ENCODE results near the gene RPRD1B.

RPRD1B gene

GRCh38 chr20:38108438-38108985, 75.0 kb downstream of the RPRD1B start:
- TF ChIP-seq EZH2phosphoT487 (IDR thresholded peaks at IDR 0.05; ENCODE audit: low read length) = no peak
- TF ChIP-seq, protein P1, sequence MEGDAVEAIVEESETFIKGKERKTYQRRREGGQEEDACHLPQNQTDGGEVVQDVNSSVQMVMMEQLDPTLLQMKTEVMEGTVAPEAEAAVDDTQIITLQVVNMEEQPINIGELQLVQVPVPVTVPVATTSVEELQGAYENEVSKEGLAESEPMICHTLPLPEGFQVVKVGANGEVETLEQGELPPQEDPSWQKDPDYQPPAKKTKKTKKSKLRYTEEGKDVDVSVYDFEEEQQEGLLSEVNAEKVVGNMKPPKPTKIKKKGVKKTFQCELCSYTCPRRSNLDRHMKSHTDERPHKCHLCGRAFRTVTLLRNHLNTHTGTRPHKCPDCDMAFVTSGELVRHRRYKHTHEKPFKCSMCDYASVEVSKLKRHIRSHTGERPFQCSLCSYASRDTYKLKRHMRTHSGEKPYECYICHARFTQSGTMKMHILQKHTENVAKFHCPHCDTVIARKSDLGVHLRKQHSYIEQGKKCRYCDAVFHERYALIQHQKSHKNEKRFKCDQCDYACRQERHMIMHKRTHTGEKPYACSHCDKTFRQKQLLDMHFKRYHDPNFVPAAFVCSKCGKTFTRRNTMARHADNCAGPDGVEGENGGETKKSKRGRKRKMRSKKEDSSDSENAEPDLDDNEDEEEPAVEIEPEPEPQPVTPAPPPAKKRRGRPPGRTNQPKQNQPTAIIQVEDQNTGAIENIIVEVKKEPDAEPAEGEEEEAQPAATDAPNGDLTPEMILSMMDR (IDR thresholded peaks at IDR 0.05; ENCODE audit: low read length) = no peak
- no peak for TF ChIP-seq EZH2 (optimal IDR thresholded peaks at IDR 0.05; ENCODE audit: low read depth, low read length)
- Histone ChIP-seq H2AFZ (ENCODE audit: low read length) (no peak overlapping the region), H3K4me2 (ENCODE audit: low read depth, low read length) (no peak overlapping the region), H3K79me2 (ENCODE audit: low read length) (no peaks in the 10 kb centered on the region), H3K36me3 (replicated peaks; ENCODE audit: insufficient read depth, low read length) (no peaks in the 10 kb centered on the region), H3K27me3 (replicated peaks; ENCODE audit: insufficient read depth, low read length) (no peaks in the 10 kb centered on the region), H3K9me3 (replicated peaks; ENCODE audit: insufficient read depth, low read length) (no peaks in the 10 kb centered on the region), H3K9ac (ENCODE audit: low read length) (no peak overlapping the region), H3K9me2 (replicated peaks; ENCODE audit: insufficient read depth, low read length) (no peaks in the 10 kb centered on the region), H3K4me1 (ENCODE audit: low read length) (no peaks in the 10 kb centered on the region), H3K4me3 (ENCODE audit: low read length) (no peak overlapping the region), H3K27ac (ENCODE audit: low read length) (no peak overlapping the region), H4K20me1 (ENCODE audit: insufficient read depth, low read length) (no peaks in the 10 kb centered on the region), H3F3A (ENCODE audit: insufficient read depth, low read length) (no peaks in the 10 kb centered on the region)
- DNase-seq = no peak

GRCh38 chr20:38108986-38109541, 75.5 kb downstream of the RPRD1B start:
- Histone ChIP-seq H3K27me3 (replicated peaks; ENCODE audit: insufficient read depth, low read length) (no peaks in the 10 kb centered on the region), H3K4me2 (ENCODE audit: low read depth, low read length) (no peak overlapping the region), H3K9me3 (replicated peaks; ENCODE audit: insufficient read depth, low read length) (no peaks in the 10 kb centered on the region), H2AFZ (ENCODE audit: low read length) (no peak overlapping the region), H3K4me3 (ENCODE audit: low read length) (no peak overlapping the region), H3K27ac (ENCODE audit: low read length) (no peak overlapping the region), H3K79me2 (ENCODE audit: low read length) (no peaks in the 10 kb centered on the region), H4K20me1 (ENCODE audit: insufficient read depth, low read length) (no peaks in the 10 kb centered on the region), H3K4me1 (ENCODE audit: low read length) (no peaks in the 10 kb centered on the region), H3K9ac (ENCODE audit: low read length) (no peak overlapping the region), H3K9me2 (replicated peaks; ENCODE audit: insufficient read depth, low read length) (no peaks in the 10 kb centered on the region), H3F3A (ENCODE audit: insufficient read depth, low read length) (no peaks in the 10 kb centered on the region), H3K36me3 (replicated peaks; ENCODE audit: insufficient read depth, low read length) (no peaks in the 10 kb centered on the region)
- no peak for DNase-seq
- no peak for TF ChIP-seq EZH2 (optimal IDR thresholded peaks at IDR 0.05; ENCODE audit: low read depth, low read length)
- TF ChIP-seq, protein P1 (IDR thresholded peaks at IDR 0.05; ENCODE audit: low read length) = no peak
- no peak for TF ChIP-seq EZH2phosphoT487 (IDR thresholded peaks at IDR 0.05; ENCODE audit: low read length)

- no peak overlapping the region for H2AFZ ChIP-seq (ENCODE audit: low read length)
- TF ChIP-seq EZH2phosphoT487 (IDR thresholded peaks at IDR 0.05; ENCODE audit: low read length) (no peak), EZH2 (optimal IDR thresholded peaks at IDR 0.05; ENCODE audit: low read depth, low read length) (no peak)
- TF ChIP-seq, protein P1 (IDR thresholded peaks at IDR 0.05; ENCODE audit: low read length) = no peak
- no peaks in the 10 kb centered on the region for H3K9me2 ChIP-seq (replicated peaks; ENCODE audit: insufficient read depth, low read length)
- DNase-seq = no peak
- no peaks in the 10 kb centered on the region for H3K9me3 ChIP-seq (replicated peaks; ENCODE audit: insufficient read depth, low read length)
- no peak overlapping the region for H3K4me3 ChIP-seq (ENCODE audit: low read length)
- H3K4me1 ChIP-seq (ENCODE audit: low read length) = no peaks in the 10 kb centered on the region
- no peaks in the 10 kb centered on the region for H3K79me2 ChIP-seq (ENCODE audit: low read length)
- H3K27me3 ChIP-seq (replicated peaks; ENCODE audit: insufficient read depth, low read length) = no peaks in the 10 kb centered on the region
- H3K4me2 ChIP-seq (ENCODE audit: low read depth, low read length) = no peak overlapping the region
- no peaks in the 10 kb centered on the region for H3F3A ChIP-seq (ENCODE audit: insufficient read depth, low read length)
- no peak overlapping the region for H3K9ac ChIP-seq (ENCODE audit: low read length)
- no peaks in the 10 kb centered on the region for H4K20me1 ChIP-seq (ENCODE audit: insufficient read depth, low read length)
- no peak overlapping the region for H3K27ac ChIP-seq (ENCODE audit: low read length)
- H3K36me3 ChIP-seq (replicated peaks; ENCODE audit: insufficient read depth, low read length) = no peaks in the 10 kb centered on the region
Observed at GRCh38 chr20:38109591-38110524, 76.3 kb downstream of the RPRD1B start.
